ENCODE measurements around the gene PDE4D. TPM values are rescaled to one million over a fixed set of nuclear protein-coding genes. Genes with fewer than 3 reads are reported as not detected.

The PDE4D gene
- total RNA-seq, 5 donors from 2014 or later (not counting 1 experiment from before 2014, with no cell fraction given), result 45.1 to 136 (median 64.9) TPM

- H3K9me3 ChIP-seq, result no peaks in the 10 kb centered on the region
- Mint-ChIP-seq H3K27ac (no peak overlapping the region), H3K36me3 (no peaks in the 10 kb centered on the region), H3K4me1 (no peaks in the 10 kb centered on the region), H3K4me3 (no peak overlapping the region), H3K9me3 (peaks cover 0 to 6% (median 0%) of the 10 kb centered on the region in 3 donors), H3K27me3 (peaks cover 8 to 12% of the 10 kb centered on the region in 2 donors)
- H3K4me1 ChIP-seq (ENCODE audit: control insufficient read depth in 1 of 2, extremely low read depth in 1 of 2, insufficient read depth in 2 of 2, low read length in 2 of 2), result no peaks in the 10 kb centered on the region
- ChIA-PET POLR2A (no interaction called here), CTCF (no interaction called here)
- no peak overlapping the region for H3K4me3 ChIP-seq (ENCODE audit: control insufficient read depth in 1 of 2, extremely low read depth in 1 of 2, low read length in 1 of 2)
- no CpG with 5 or more reads among the region's 2 CpGs for WGBS (ENCODE audit: insufficient coverage)
- no peaks in the 10 kb centered on the region for H3K36me3 ChIP-seq (ENCODE audit: control insufficient read depth in 2 of 2, extremely low read depth in 1 of 2, insufficient read depth in 1 of 2, low read length in 1 of 2)
- H3K27ac ChIP-seq (ENCODE audit: low read length), result no peak overlapping the region
- DNase-seq (no peak), ATAC-seq (replicated peaks in 1 of 4) (no peak)
- no peaks in the 10 kb centered on the region for H3K27me3 ChIP-seq (replicated peaks in 1 of 2; ENCODE audit: control insufficient read depth in 2 of 2, extremely low read depth in 1 of 2, insufficient read depth in 2 of 2, low read length in 1 of 2)
These were observed 643.8 kb downstream of the PDE4D start for GRCh38 chr5:59249726-59250125.

- CTCF ChIA-PET, result no interaction called here
- H3K27me3 Mint-ChIP-seq, result peaks cover 7 to 12% of the 10 kb centered on the region in 2 donors
These were observed 644.4 kb downstream of the PDE4D start for GRCh38 chr5:59249160-59249559.

GRCh38 chr5:59246882-59247281 lies 646.6 kb downstream of the PDE4D start:
- peaks cover 0 to 6% (median 0%) of the 10 kb centered on the region in 3 donors for H3K9me3 Mint-ChIP-seq
- H3K9me3 ChIP-seq, result no peaks in the 10 kb centered on the region
- H3K27ac Mint-ChIP-seq, result no peak overlapping the region
- no peak overlapping the region for H3K4me3 ChIP-seq (ENCODE audit: control insufficient read depth in 1 of 2, extremely low read depth in 1 of 2, low read length in 1 of 2)
- POLR2A ChIA-PET, result no interaction called here
- no peaks in the 10 kb centered on the region for H3K4me1 Mint-ChIP-seq
- H3K4me3 Mint-ChIP-seq, result no peak overlapping the region
- peaks cover 6 to 15% of the 10 kb centered on the region in 2 donors for H3K27me3 Mint-ChIP-seq
- H3K4me1 ChIP-seq (ENCODE audit: control insufficient read depth in 1 of 2, extremely low read depth in 1 of 2, insufficient read depth in 2 of 2, low read length in 2 of 2), result no peaks in the 10 kb centered on the region
- DNase-seq (no peak), ATAC-seq (replicated peaks in 1 of 4) (no peak)
- H3K27ac ChIP-seq (ENCODE audit: low read length), result no peak overlapping the region
- no peaks in the 10 kb centered on the region for H3K27me3 ChIP-seq (replicated peaks in 1 of 2; ENCODE audit: control insufficient read depth in 2 of 2, extremely low read depth in 1 of 2, insufficient read depth in 2 of 2, low read length in 1 of 2)
- CTCF ChIA-PET, result no interaction called here
- H3K36me3 Mint-ChIP-seq, result no peaks in the 10 kb centered on the region
- no peaks in the 10 kb centered on the region for H3K36me3 ChIP-seq (ENCODE audit: control insufficient read depth in 2 of 2, extremely low read depth in 1 of 2, insufficient read depth in 1 of 2, low read length in 1 of 2)

More at GRCh38 chr5:59249160-59249559, 644.4 kb downstream of the PDE4D start:
- H3K27ac ChIP-seq (ENCODE audit: low read length), result no peak overlapping the region
- no peak overlapping the region for H3K4me3 Mint-ChIP-seq
- H3K36me3 Mint-ChIP-seq, result no peaks in the 10 kb centered on the region
- no peak for DNase-seq
- H3K9me3 ChIP-seq, result no peaks in the 10 kb centered on the region
- no peak overlapping the region for H3K4me3 ChIP-seq (ENCODE audit: control insufficient read depth in 1 of 2, extremely low read depth in 1 of 2, low read length in 1 of 2)
- peaks cover 0 to 6% (median 0%) of the 10 kb centered on the region in 3 donors for H3K9me3 Mint-ChIP-seq
- no peak overlapping the region for H3K27ac Mint-ChIP-seq
- no peaks in the 10 kb centered on the region for H3K36me3 ChIP-seq (ENCODE audit: control insufficient read depth in 2 of 2, extremely low read depth in 1 of 2, insufficient read depth in 1 of 2, low read length in 1 of 2)
- POLR2A ChIA-PET, result interaction anchor here in 1 of 2 donors (0.7 kb wide), 1 partner anchor 135 kb away, joined by 3 read pairs; no protein-coding TSS in a partner anchor
- no peaks in the 10 kb centered on the region for H3K27me3 ChIP-seq (replicated peaks in 1 of 2; ENCODE audit: control insufficient read depth in 2 of 2, extremely low read depth in 1 of 2, insufficient read depth in 2 of 2, low read length in 1 of 2)
- ATAC-seq (replicated peaks in 1 of 4), result no peak
- no peaks in the 10 kb centered on the region for H3K4me1 ChIP-seq (ENCODE audit: control insufficient read depth in 1 of 2, extremely low read depth in 1 of 2, insufficient read depth in 2 of 2, low read length in 2 of 2)
- no peaks in the 10 kb centered on the region for H3K4me1 Mint-ChIP-seq

- H3K36me3 ChIP-seq (ENCODE audit: control insufficient read depth in 2 of 2, extremely low read depth in 1 of 2, insufficient read depth in 1 of 2, low read length in 1 of 2), result no peaks in the 10 kb centered on the region
- H3K27ac Mint-ChIP-seq, result no peak overlapping the region
- WGBS (ENCODE audit: insufficient coverage), result no CpG with 5 or more reads among the region's 3 CpGs
- peaks cover 0 to 1% (median 0%) of the 10 kb centered on the region in 3 donors for H3K9me3 Mint-ChIP-seq
- DNase-seq, result no peak
- ChIA-PET CTCF (interaction anchor here in 1 of 2 donors (0.5 kb wide), 1 partner anchor 83 kb away, joined by 4 read pairs; no protein-coding TSS in a partner anchor), POLR2A (no interaction called here)
- no peaks in the 10 kb centered on the region for H3K9me3 ChIP-seq
- H3K27me3 ChIP-seq (replicated peaks in 1 of 2; ENCODE audit: control insufficient read depth in 2 of 2, extremely low read depth in 1 of 2, insufficient read depth in 2 of 2, low read length in 1 of 2), result no peaks in the 10 kb centered on the region
- H3K4me1 Mint-ChIP-seq, result no peaks in the 10 kb centered on the region
- no peak overlapping the region for H3K4me3 ChIP-seq (ENCODE audit: control insufficient read depth in 1 of 2, extremely low read depth in 1 of 2, low read length in 1 of 2)
- ATAC-seq (replicated peaks in 1 of 4), result no peak
- no peak overlapping the region for H3K4me3 Mint-ChIP-seq
- peaks cover 6 to 10% of the 10 kb centered on the region in 2 donors for H3K27me3 Mint-ChIP-seq
- H3K27ac ChIP-seq (ENCODE audit: low read length), result no peak overlapping the region
- H3K36me3 Mint-ChIP-seq, result no peaks in the 10 kb centered on the region
- H3K4me1 ChIP-seq (ENCODE audit: control insufficient read depth in 1 of 2, extremely low read depth in 1 of 2, insufficient read depth in 2 of 2, low read length in 2 of 2), result no peaks in the 10 kb centered on the region
These were observed 647.2 kb downstream of the PDE4D start for GRCh38 chr5:59246145-59246869.

- Mint-ChIP-seq H3K27ac (no peak overlapping the region), H3K27me3 (peaks cover 6 to 12% of the 10 kb centered on the region in 2 donors), H3K36me3 (no peaks in the 10 kb centered on the region), H3K4me3 (no peak overlapping the region), H3K4me1 (no peaks in the 10 kb centered on the region), H3K9me3 (no peaks in the 10 kb centered on the region)
- ChIA-PET POLR2A (no interaction called here), CTCF (no interaction called here)
- Histone ChIP-seq H3K27me3 (replicated peaks in 1 of 2; ENCODE audit: control insufficient read depth in 2 of 2, extremely low read depth in 1 of 2, insufficient read depth in 2 of 2, low read length in 1 of 2) (peaks cover 0 to 2% of the 10 kb centered on the region in 2 experiments), H3K9me3 (no peaks in the 10 kb centered on the region), H3K27ac (ENCODE audit: low read length) (no peak overlapping the region), H3K4me3 (ENCODE audit: control insufficient read depth in 1 of 2, extremely low read depth in 1 of 2, low read length in 1 of 2) (no peak overlapping the region), H3K4me1 (ENCODE audit: control insufficient read depth in 1 of 2, extremely low read depth in 1 of 2, insufficient read depth in 2 of 2, low read length in 2 of 2) (no peaks in the 10 kb centered on the region), H3K36me3 (ENCODE audit: control insufficient read depth in 2 of 2, extremely low read depth in 1 of 2, insufficient read depth in 1 of 2, low read length in 1 of 2) (no peaks in the 10 kb centered on the region)
- no peak for ATAC-seq (replicated peaks in 1 of 4)
- no peak for DNase-seq
- no CpG with 5 or more reads among the region's 3 CpGs for WGBS (ENCODE audit: insufficient coverage)
These were observed 648.3 kb downstream of the PDE4D start for GRCh38 chr5:59245198-59245597.

GRCh38 chr5:59241552-59241951 lies 652.0 kb downstream of the PDE4D start:
- Histone ChIP-seq H3K27ac (ENCODE audit: low read length) (no peak overlapping the region), H3K27me3 (replicated peaks in 1 of 2; ENCODE audit: control insufficient read depth in 2 of 2, extremely low read depth in 1 of 2, insufficient read depth in 2 of 2, low read length in 1 of 2) (peaks cover 0 to 2% of the 10 kb centered on the region in 2 experiments), H3K4me3 (ENCODE audit: control insufficient read depth in 1 of 2, extremely low read depth in 1 of 2, low read length in 1 of 2) (no peak overlapping the region), H3K4me1 (ENCODE audit: control insufficient read depth in 1 of 2, extremely low read depth in 1 of 2, insufficient read depth in 2 of 2, low read length in 2 of 2) (no peaks in the 10 kb centered on the region), H3K36me3 (ENCODE audit: control insufficient read depth in 2 of 2, extremely low read depth in 1 of 2, insufficient read depth in 1 of 2, low read length in 1 of 2) (no peaks in the 10 kb centered on the region), H3K9me3 (no peaks in the 10 kb centered on the region)
- DNase-seq (no peak), ATAC-seq (replicated peaks in 1 of 4) (no peak)
- H3K27me3 Mint-ChIP-seq, result peaks cover under 1 to 13% of the 10 kb centered on the region in 2 donors
- no peak overlapping the region for H3K27ac Mint-ChIP-seq
- H3K4me3 Mint-ChIP-seq, result no peak overlapping the region
- ChIA-PET POLR2A (no interaction called here), CTCF (no interaction called here)
- peaks cover 0 to 16% (median 12%) of the 10 kb centered on the region in 3 donors for H3K4me1 Mint-ChIP-seq
- no peaks in the 10 kb centered on the region for H3K9me3 Mint-ChIP-seq
- H3K36me3 Mint-ChIP-seq, result no peaks in the 10 kb centered on the region
- no CpG with 5 or more reads among the region's 1 CpG for WGBS (ENCODE audit: insufficient coverage)
